ENCODE data around the gene BMP7. TPM values are rescaled to one million over a fixed set of nuclear protein-coding genes. Genes with fewer than 3 reads are reported as not detected.

Gene BMP7
- total RNA-seq, 1 experiment from 2014 or later: 0.13 TPM

GRCh38 chr20:57261457-57262251 is 4.8 kb downstream of the BMP7 start:
- no peaks in the 10 kb centered on the region for H3K36me3 ChIP-seq (ENCODE audit: low read depth)
- no peak overlapping the region for H3K4me3 ChIP-seq
- H3K27me3 ChIP-seq (ENCODE audit: insufficient read depth, low read depth): peaks cover 63% of the 10 kb centered on the region
- H3K9me3 ChIP-seq (ENCODE audit: insufficient read depth, low read depth): no peaks in the 10 kb centered on the region
- no peaks in the 10 kb centered on the region for H3K4me1 ChIP-seq (replicated peaks; ENCODE audit: insufficient read depth)
- H3K9me2 ChIP-seq (ENCODE audit: insufficient read depth): no peaks in the 10 kb centered on the region
- intact Hi-C loops (cut with micrococcal nuclease; ENCODE audit: unreplicated experiment): no loop called here
- H3K79me2 ChIP-seq (ENCODE audit: low read depth): no peaks in the 10 kb centered on the region
- H2AFZ ChIP-seq: no peak overlapping the region
- H3K27ac ChIP-seq: no peak overlapping the region
- TF ChIP-seq EZH2 (IDR thresholded peaks at IDR 0.05; ENCODE audit: low read depth) (no peak), CTCF (conservative IDR thresholded peaks at IDR 0.05) (no peak)
- no peak overlapping the region for H3K4me2 ChIP-seq
- no TSS peak for BruUV-seq (replicated peaks)
- DNase-seq: no peak
- CTCF ChIA-PET: no interaction called here
- POLR2A ChIA-PET (ENCODE audit: unreplicated experiment): no interaction called here
- no peaks in the 10 kb centered on the region for H4K20me1 ChIP-seq (ENCODE audit: insufficient read depth)
- no peaks in the 10 kb centered on the region for H3F3A ChIP-seq (ENCODE audit: insufficient read depth, low read depth)

- Histone ChIP-seq H3K4me3 (no peak overlapping the region), H4K20me1 (ENCODE audit: insufficient read depth) (no peaks in the 10 kb centered on the region), H3K4me2 (no peak overlapping the region), H3F3A (ENCODE audit: insufficient read depth, low read depth) (no peaks in the 10 kb centered on the region), H3K9me2 (ENCODE audit: insufficient read depth) (no peaks in the 10 kb centered on the region), H3K9me3 (ENCODE audit: insufficient read depth, low read depth) (no peaks in the 10 kb centered on the region), H3K4me1 (replicated peaks; ENCODE audit: insufficient read depth) (no peaks in the 10 kb centered on the region), H3K27me3 (ENCODE audit: insufficient read depth, low read depth) (peaks cover 58% of the 10 kb centered on the region), H3K36me3 (ENCODE audit: low read depth) (no peaks in the 10 kb centered on the region), H3K27ac (no peak overlapping the region), H3K79me2 (ENCODE audit: low read depth) (no peaks in the 10 kb centered on the region), H2AFZ (no peak overlapping the region)
- POLR2A ChIA-PET (ENCODE audit: unreplicated experiment): no interaction called here
- intact Hi-C loops (cut with micrococcal nuclease; ENCODE audit: unreplicated experiment): no loop called here
- BruUV-seq (replicated peaks): no TSS peak
- TF ChIP-seq CTCF (conservative IDR thresholded peaks at IDR 0.05): no peak
- no peak for DNase-seq
- CTCF ChIA-PET: no interaction called here
These were observed 5.5 kb downstream of the BMP7 start for GRCh38 chr20:57260934-57261333.

DNA sequence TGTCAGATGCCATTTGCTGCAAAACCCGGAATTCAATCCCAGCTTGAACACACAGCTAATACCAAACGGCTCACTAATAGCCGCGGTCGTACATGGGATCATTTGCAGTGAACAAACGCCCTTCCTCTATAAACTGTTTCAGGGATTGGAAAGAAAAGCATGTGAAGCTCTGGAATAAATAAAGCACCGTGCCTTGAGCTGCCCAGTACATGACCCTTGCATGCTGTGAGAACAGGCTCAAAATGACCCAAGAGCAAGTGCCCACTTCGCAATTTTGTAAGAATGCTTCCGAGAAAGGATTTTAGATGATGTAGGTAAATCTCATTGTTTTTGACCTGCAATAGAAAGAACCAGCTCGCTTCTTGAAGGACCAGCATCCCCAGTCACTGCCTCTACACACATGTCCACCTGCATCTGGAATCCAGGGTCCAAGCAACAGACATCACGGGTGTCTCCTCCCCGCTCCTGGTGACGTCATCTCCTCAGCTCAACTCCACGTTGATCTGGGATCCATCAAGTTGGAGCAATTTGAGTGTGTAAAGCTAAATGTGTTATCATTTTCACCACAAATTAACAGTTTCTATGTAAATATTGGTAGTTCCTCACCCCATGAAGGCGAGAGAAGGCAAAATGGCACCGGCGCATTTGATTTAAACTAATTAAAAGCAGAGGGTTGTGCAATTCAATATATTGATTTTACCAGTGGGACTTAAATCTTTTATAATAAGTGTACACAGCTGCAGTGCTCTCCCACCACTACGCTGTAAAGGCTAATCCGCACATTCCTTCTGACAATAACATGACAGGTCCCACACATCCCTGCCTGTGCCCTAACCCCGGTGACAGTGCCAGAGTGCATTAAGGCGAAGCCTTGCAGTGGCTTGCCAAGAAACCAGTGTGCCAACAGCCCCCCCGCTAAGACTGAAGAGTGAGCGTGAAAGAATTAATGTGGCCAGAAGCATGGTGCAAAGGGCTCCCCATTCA is 6.2 kb downstream of the BMP7 start:
- H3K9me3 ChIP-seq (ENCODE audit: insufficient read depth, low read depth): no peaks in the 10 kb centered on the region
- POLR2A ChIA-PET (ENCODE audit: unreplicated experiment): no interaction called here
- H3K79me2 ChIP-seq (ENCODE audit: low read depth): no peaks in the 10 kb centered on the region
- TF ChIP-seq CTCF (conservative IDR thresholded peaks at IDR 0.05): no peak
- TF ChIP-seq EZH2 (IDR thresholded peaks at IDR 0.05; ENCODE audit: low read depth): no peak
- no peaks in the 10 kb centered on the region for H3F3A ChIP-seq (ENCODE audit: insufficient read depth, low read depth)
- H3K9me2 ChIP-seq (ENCODE audit: insufficient read depth): no peaks in the 10 kb centered on the region
- no peaks in the 10 kb centered on the region for H4K20me1 ChIP-seq (ENCODE audit: insufficient read depth)
- H3K4me1 ChIP-seq (replicated peaks; ENCODE audit: insufficient read depth): no peaks in the 10 kb centered on the region
- no peak overlapping the region for H3K4me2 ChIP-seq
- no peak overlapping the region for H3K27ac ChIP-seq
- H3K4me3 ChIP-seq: no peak overlapping the region
- CTCF ChIA-PET: no interaction called here
- BruUV-seq (replicated peaks): no TSS peak
- no peak for DNase-seq
- peaks cover 51% of the 10 kb centered on the region for H3K27me3 ChIP-seq (ENCODE audit: insufficient read depth, low read depth)
- no peak overlapping the region for H2AFZ ChIP-seq
- H3K36me3 ChIP-seq (ENCODE audit: low read depth): no peaks in the 10 kb centered on the region
- intact Hi-C loops (cut with micrococcal nuclease; ENCODE audit: unreplicated experiment): no loop called here
